GM19328 (cell line): ENCODE measurements around the gene MRPS24.
A peak's percentile ranks its signal among the peaks of the same experiment; 100 is the strongest.
"Not testable (repeated sequence)": the region's sequence is repeated elsewhere in the genome, so short reads cannot be mapped to it uniquely, and the experiment has no call there.

Experiments used
- ATAC-seq: cut with Tn5 transposase; IDR thresholded peaks from one replicate; pipeline ENCODE4 v1.9.1; 2021; ENCODE audit warnings: mild to moderate bottlenecking, moderate library complexity; ENCODE audit not compliant: unreplicated experiment

MRPS24 gene

DNA sequence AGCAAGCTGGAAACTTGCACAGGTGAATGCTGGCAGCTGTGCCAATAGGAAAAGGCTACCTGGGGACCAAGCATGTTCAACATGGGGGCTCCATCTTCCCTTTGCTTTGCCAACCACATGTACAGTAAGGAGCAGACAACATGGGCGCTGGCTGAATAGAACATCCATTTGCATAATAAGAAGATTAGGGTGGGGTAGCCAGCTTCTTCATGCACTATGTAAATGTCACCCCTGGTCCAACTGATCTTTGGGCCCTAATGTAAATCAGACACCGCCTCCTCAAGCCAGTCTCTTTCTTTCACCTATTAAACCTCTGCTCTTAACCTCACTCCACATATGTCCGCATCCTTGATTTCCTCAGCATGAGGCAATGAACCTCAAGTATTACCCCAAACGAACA lies 26.0 kb downstream of the MRPS24 start:
- no peak for ATAC-seq

DNA sequence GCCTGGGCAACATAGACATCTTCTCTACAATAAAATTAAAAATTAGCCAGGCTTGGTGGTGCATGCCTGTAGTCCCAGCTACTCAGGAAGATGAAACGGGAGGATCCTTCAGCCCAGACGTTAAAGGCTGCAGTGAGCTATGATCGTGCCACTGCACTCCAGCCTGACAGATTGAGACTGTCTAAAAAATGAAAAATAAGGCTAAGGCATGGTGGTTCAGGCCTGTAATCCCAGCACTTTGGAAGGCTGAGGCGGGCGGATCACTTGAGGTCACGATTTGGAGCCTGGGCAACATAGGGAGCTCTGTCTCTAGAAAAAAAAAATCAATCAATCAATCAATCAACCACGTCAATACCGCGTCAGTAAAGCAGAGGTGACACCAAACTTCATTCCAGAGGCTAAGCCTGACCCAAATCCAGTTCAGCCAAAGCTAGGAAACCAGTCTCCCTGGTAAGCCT lies 31.1 kb downstream of the MRPS24 start:
- ATAC-seq = no peak

DNA sequence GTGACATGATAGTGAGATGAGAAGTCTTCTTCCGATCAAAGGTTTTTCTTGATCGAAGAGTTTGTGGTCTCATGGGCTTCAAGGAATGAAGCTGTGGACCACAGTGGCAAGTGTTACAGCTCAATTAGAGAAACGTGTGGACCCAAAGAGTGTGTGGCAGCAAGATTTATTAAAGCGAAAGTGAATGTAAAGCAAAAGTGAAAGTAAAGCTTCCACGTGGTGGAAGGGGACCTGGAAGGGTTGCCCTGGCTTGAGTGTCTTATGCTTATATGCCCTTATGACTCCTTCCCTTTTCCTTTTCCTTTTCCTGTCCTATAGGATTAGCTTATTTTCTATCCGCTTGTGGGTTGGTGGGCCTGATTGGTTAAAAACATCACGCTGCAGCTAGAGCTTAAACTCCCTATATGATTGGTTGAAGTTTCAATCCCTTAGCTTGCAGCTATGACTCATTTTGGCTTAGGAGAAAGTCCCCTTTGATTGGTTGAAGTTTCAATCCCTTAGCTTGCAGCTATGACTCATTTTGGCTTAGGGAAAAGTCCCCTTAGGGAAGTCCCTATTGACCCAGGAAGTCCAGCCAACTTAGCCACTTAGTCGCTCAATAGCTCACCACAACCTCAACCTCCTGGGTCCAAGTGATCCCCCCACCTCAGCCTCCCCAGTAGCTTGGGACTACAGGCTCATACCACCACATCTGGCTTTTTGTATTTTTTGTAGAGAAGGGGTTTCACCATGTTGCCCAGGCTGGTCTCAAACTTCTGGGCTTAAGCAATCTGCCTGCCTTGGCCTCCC lies 34.7 kb downstream of the MRPS24 start:
- peak; percentile 40 for ATAC-seq

DNA sequence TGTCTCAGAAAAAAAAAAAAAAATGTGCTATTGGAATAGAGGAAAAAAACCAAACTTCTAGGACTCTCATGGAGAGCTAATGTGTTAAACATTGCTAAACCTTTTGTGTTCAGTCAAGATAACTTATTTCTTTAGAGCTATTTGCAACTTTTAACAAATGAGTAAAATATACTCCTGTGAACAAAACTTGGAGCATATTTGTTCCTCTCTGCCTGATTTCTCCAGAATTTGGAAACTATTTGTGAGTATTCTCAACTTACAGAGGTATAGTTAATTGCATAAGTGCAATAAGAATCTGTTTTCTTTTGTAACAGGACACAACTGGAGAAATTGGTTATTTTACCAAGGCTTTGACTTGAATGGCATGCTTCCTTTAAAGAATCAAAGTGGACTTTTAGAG lies 38.4 kb downstream of the MRPS24 start:
- ATAC-seq = not testable (repeated sequence)

DNA sequence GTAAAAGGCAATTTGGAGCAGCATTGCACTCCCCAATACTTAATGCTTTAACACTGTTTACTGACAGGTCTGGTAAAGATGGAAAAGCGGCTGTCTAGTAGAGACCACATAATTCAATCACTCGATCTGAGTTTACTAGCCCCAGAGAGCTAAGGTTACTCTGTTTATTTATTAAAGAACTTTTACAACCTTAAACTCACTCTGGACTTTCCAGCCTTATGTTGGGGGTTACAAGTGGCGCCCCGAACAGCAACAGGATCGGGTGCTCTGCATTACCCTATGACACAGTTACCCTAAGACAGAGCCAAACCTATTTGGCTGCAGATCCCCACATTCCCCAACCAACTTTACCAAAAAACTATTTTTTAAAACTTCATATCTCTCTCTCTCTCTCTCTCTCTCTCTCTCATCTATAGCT lies 43.9 kb downstream of the MRPS24 start:
- ATAC-seq = no peak

DNA sequence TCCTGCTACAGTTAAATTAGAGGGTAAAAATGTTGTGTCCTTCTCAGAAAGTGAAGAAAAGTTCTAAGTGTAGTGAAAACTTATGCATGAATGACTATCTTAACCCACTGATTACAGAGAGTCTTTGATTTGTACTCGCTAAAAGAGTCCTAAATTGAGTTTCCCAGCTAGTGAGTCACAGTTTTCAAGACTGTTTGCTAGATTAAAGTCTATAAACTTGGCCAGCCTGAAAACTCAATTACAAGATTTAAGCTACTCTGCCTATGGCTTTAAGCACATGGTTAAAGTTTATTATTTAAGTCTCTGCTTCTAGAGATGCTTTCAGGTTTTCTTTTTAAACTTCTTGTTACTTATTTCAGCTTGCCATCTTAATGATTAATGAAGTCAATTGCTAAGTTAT lies 44.4 kb downstream of the MRPS24 start:
- ATAC-seq = no peak

DNA sequence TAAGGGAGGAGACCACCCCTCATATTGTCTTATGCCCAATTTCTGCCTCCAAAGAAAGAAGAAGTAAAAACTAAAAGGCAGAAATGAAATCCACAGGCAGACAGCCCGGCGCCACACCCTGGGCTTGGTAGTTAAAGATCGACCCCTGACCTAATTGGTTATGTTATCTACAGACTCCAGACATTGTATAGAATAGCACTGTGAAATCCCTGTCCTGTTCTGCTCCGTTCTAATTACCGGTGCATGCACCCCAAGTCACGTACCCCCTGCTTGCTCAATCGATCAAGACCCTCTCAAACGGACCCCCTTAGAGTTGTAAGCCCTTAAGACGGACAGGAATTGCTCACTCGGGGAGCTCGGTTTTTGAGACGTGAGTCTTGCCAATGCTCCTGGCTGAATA lies 44.8 kb downstream of the MRPS24 start:
- ATAC-seq = not testable (repeated sequence)

DNA sequence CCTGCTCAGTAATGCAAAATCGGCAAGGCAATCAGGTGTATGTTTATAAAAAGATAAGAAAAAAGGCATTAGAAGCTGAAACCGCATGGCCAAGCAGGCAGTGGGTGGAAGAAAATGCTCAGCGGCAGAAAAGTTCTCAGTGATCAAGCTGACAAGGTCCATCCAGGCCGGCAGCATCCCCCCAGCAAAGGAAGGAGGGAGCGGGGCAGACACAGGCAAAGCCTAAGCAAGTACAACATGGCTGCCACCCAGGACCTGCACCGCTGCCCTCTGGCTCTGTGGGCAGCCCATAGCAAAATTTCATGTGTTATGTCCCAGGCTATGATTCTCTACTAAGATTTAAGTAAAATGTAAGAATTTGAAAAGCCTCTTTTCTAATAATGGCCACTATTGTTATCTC lies 45.4 kb downstream of the MRPS24 start:
- no peak for ATAC-seq

DNA sequence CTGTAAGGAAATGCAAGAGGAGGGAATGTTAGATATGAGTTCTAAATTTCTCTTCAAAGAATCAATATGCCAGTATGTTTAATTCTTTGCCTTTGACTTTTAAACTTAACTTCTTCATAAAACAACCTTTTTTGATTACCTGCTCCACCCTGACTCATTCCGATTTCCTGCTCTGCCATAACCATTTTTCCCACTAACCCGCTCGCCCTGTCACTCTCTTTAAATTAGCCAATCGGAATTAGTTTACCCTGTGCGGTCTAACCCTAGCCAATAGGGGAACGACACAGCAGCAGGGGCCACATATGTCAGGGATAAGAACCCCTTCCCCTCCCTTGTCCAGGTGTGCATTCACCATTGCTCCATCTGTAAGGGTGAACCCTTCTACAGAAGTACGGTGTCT lies 45.9 kb downstream of the MRPS24 start:
- ATAC-seq = not testable (repeated sequence)
